HepG2 (cell line): Measurements from ENCODE around the gene SMIM41. TPM values are rescaled to one million over a fixed set of nuclear protein-coding genes. Genes with fewer than 3 reads are reported as not detected.

Source experiments
- CEBPZ ChIP-seq: IDR thresholded peaks from 2 replicates; pipeline ENCODE4 v1.6.1; 2012; ENCODE audit warnings: low read length, improper control_type of control experiment
- ELF3 ChIP-seq: IDR thresholded peaks from 2 replicates; pipeline ENCODE4 v1.6.1; 2016; ENCODE audit warnings: missing genetic modification reagents, missing compliant biosample characterization
- KDM1A ChIP-seq: IDR thresholded peaks from 2 replicates; pipeline ENCODE4 v1.6.1; 2016; ENCODE audit warnings: missing compliant biosample characterization
- PAF1 ChIP-seq: IDR thresholded peaks from 2 replicates; pipeline ENCODE4 v1.6.1; 2016; ENCODE audit warnings: missing genetic modification reagents, missing compliant biosample characterization
- PHF8 ChIP-seq: sonication (generic); formaldehyde crosslinking; IDR thresholded peaks from 2 replicates; pipeline ENCODE4 v1.5.0; 2020; ENCODE audit warnings: missing genetic modification reagents
- POLR2AphosphoS5 ChIP-seq: IDR thresholded peaks from 2 replicates; pipeline ENCODE4 v1.6.1; 2012; ENCODE audit warnings: low read depth, low read length
- POLR2G ChIP-seq: fragments of 200-400 bp; formaldehyde crosslinking; IDR thresholded peaks from 2 replicates; pipeline ENCODE4 v1.6.1; 2018; ENCODE audit warnings: mild to moderate bottlenecking, low read depth, low read length, moderate library complexity
- RARA ChIP-seq: IDR thresholded peaks from 2 replicates; pipeline ENCODE4 v1.6.1; 2016; ENCODE audit warnings: missing genetic modification reagents, missing compliant biosample characterization
- RFX1 ChIP-seq: fragments of 450-650 bp; IDR thresholded peaks from 2 replicates; pipeline ENCODE4 v1.6.1; 2017
- TEAD3 ChIP-seq: optimal IDR thresholded peaks from 2 replicates; pipeline ENCODE3; 2016; ENCODE audit warnings: borderline replicate concordance
- ZEB1 ChIP-seq: IDR thresholded peaks from 2 replicates; pipeline ENCODE4 v1.6.1; 2012; ENCODE audit warnings: mild to moderate bottlenecking, low read depth, inconsistent platforms; ENCODE audit not compliant: insufficient replicate concordance
- ZGPAT ChIP-seq: IDR thresholded peaks from 2 replicates; pipeline ENCODE4 v1.6.1; 2016; ENCODE audit warnings: mild to moderate bottlenecking
- ZNF549 ChIP-seq: sonication (generic); formaldehyde crosslinking; IDR thresholded peaks from 2 replicates; pipeline ENCODE4 v1.5.0; 2020; ENCODE audit warnings: missing genetic modification reagents
- ZNF563 ChIP-seq: sonication (generic); formaldehyde crosslinking; IDR thresholded peaks from 2 replicates; pipeline ENCODE4 v1.8.0; 2022; ENCODE audit warnings: mild to moderate bottlenecking, moderate library complexity, missing genetic modification reagents
- ZNF790 ChIP-seq: sonication (generic); formaldehyde crosslinking; IDR thresholded peaks from 2 replicates; pipeline ENCODE4 v1.8.0; 2022; ENCODE audit warnings: missing genetic modification reagents, mild to moderate bottlenecking, borderline replicate concordance
- polyA plus RNA-seq, 8 experiments: library from polyadenylated mRNA; depleted of rRNA in 3 of 8; stranded (reverse) in 7 of 8; unstranded in 1 of 8; fragments of >200 nt; fragmentation: Illumina TruSeq in 4 of 8; extraction: Trizol in 4 of 8; gene quantifications; 2 replicates each; pipeline versions ENCODE4 v1.2.1 to v1.2.3, GENCODE V29; 2011 to 2016; ENCODE audit warnings: low read depth in 4 of 8, missing spikeins in 1 of 8, mixed read lengths in 1 of 8; ENCODE audit not compliant: insufficient read depth in 1 of 8
- total RNA-seq, 5 experiments: library from RNA; depleted of rRNA; stranded (reverse); fragments of >200 nt; fragmentation: Illumina TruSeq; extraction: Trizol; gene quantifications; 2 replicates each; pipeline ENCODE4 v1.2.3, GENCODE V29; 2016; ENCODE audit warnings: low read depth in 1 of 5
- TF ChIP-seq, protein P1 (sequence below): sonication (generic); formaldehyde crosslinking; IDR thresholded peaks from 2 replicates; pipeline ENCODE4 v1.4.0; 2020; ENCODE audit warnings: missing genetic modification reagents
- TF ChIP-seq, protein P2 (sequence below): IDR thresholded peaks from 2 replicates; pipeline ENCODE4 v1.6.1; 2016; ENCODE audit warnings: mild to moderate bottlenecking, missing biosample characterization, missing genetic modification reagents
- TF ChIP-seq, protein P3 (sequence below): IDR thresholded peaks from 2 replicates; pipeline ENCODE4 v1.6.1; 2016; ENCODE audit warnings: low read depth, borderline replicate concordance

Gene SMIM41
- total and polyA plus RNA-seq, 2 of the 13 experiments (the other 11 are each of a cell fraction or from before 2014, with no cell fraction given): not detected

DNA sequence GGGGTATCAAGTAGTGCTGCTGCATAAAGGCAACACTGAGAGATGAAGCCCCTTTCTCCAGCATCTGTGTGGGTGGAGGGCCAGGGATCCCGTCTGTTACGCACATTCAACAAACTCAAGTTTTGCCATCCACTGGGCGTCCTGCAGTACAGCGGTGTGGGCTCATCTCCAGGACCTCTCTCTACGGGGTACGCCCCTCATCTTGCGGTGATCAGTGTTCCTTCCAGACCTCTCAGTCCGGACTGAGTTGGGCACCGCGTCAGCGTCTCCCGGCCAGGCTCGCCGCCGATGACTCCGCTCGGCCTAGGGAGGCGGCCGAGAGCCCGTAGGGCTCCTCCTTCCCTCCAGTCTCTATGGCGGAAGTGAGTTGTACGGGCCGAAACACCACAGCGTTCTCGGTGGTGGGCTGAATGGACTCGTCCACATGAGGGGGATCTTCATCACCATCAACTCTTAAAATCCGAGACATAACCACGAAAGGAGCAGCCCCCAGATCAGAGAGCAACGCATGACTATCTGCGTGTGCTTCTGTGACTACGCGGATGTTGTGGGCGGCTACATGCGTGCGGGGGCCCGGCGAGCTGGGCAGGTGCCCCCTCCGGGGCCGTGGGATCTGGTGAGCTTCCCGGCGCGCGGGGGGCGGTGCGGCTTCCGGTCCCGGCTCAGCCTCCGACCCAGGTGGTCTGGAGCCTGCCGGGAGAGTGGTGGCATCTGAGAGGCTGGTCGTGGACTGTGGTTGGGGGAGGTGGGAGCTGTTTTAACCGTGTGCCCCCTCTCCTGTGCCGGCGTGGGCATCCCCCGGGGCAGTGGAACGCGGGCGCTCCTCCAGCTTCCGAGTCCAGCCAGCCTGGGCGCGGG is 9.9 kb upstream of the SMIM41 start, which contains the start of gene ATG101 (continued):
- TF ChIP-seq, protein P1, sequence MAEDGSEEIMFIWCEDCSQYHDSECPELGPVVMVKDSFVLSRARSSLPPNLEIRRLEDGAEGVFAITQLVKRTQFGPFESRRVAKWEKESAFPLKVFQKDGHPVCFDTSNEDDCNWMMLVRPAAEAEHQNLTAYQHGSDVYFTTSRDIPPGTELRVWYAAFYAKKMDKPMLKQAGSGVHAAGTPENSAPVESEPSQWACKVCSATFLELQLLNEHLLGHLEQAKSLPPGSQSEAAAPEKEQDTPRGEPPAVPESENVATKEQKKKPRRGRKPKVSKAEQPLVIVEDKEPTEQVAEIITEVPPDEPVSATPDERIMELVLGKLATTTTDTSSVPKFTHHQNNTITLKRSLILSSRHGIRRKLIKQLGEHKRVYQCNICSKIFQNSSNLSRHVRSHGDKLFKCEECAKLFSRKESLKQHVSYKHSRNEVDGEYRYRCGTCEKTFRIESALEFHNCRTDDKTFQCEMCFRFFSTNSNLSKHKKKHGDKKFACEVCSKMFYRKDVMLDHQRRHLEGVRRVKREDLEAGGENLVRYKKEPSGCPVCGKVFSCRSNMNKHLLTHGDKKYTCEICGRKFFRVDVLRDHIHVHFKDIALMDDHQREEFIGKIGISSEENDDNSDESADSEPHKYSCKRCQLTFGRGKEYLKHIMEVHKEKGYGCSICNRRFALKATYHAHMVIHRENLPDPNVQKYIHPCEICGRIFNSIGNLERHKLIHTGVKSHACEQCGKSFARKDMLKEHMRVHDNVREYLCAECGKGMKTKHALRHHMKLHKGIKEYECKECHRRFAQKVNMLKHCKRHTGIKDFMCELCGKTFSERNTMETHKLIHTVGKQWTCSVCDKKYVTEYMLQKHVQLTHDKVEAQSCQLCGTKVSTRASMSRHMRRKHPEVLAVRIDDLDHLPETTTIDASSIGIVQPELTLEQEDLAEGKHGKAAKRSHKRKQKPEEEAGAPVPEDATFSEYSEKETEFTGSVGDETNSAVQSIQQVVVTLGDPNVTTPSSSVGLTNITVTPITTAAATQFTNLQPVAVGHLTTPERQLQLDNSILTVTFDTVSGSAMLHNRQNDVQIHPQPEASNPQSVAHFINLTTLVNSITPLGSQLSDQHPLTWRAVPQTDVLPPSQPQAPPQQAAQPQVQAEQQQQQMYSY (CRISPR knock-in tag): no peak
- TF ChIP-seq POLR2G: peak; percentile 81
- TF ChIP-seq RARA (CRISPR knock-in tag): no peak
- no peak for TF ChIP-seq CEBPZ
- TF ChIP-seq ELF3 (CRISPR knock-in tag): peak; percentile 75
- no peak for TF ChIP-seq ZNF549 (CRISPR knock-in tag)
- peak; percentile 78 for TF ChIP-seq POLR2AphosphoS5
- TF ChIP-seq, protein P2, sequence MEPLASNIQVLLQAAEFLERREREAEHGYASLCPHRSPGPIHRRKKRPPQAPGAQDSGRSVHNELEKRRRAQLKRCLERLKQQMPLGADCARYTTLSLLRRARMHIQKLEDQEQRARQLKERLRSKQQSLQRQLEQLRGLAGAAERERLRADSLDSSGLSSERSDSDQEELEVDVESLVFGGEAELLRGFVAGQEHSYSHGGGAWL (CRISPR knock-in tag): no peak
- no peak for TF ChIP-seq PAF1 (CRISPR knock-in tag)
- peak; percentile 60; the same call in 1 of the 2 replicates for TF ChIP-seq ZNF563 (CRISPR knock-in tag)
- TF ChIP-seq PHF8 (CRISPR knock-in tag): peak; percentile 80
- peak; percentile 31 for TF ChIP-seq TEAD3 (CRISPR knock-in tag)
- TF ChIP-seq ZGPAT (CRISPR knock-in tag): peak; percentile 98
- TF ChIP-seq ZNF790 (CRISPR knock-in tag): peak; percentile 75; the same call in 1 of the 2 replicates
- peak; percentile 39 for TF ChIP-seq ZEB1
- TF ChIP-seq, protein P3, sequence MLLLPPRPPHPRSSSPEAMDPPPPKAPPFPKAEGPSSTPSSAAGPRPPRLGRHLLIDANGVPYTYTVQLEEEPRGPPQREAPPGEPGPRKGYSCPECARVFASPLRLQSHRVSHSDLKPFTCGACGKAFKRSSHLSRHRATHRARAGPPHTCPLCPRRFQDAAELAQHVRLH: peak; percentile 79; the same call in 1 of the 2 replicates
- TF ChIP-seq KDM1A (CRISPR knock-in tag): 0 out of 2 replicates have a peak, but pooled peaks have one; percentile 21
- no peak for TF ChIP-seq RFX1
